Endodermal cell (in vitro differentiated cells): ENCODE results near the gene RHOB. TPM values are rescaled to one million over a fixed set of nuclear protein-coding genes. Genes with fewer than 3 reads are reported as not detected.
A peak's percentile ranks its signal among the peaks of the same experiment; 100 is the strongest.

ENCODE experiments used
- DNase-seq: peaks from one replicate; pipeline ENCODE4 v3.0.0-alpha.2; 2017
- H3K27ac ChIP-seq: 2 replicates; pipeline ENCODE4 v1.5.1; 2013; ENCODE audit warnings: mild to moderate bottlenecking, low read depth, low read length, moderate library complexity
- H3K27me3 ChIP-seq: 2 replicates; pipeline ENCODE4 v1.6.1; 2013; ENCODE audit warnings: mild to moderate bottlenecking, low read length, moderate library complexity; ENCODE audit not compliant: insufficient read depth, control insufficient read depth, poor library complexity, severe bottlenecking
- H3K36me3 ChIP-seq: 2 replicates; pipeline ENCODE4 v1.7.0; 2013; ENCODE audit warnings: mild to moderate bottlenecking, low read length, moderate library complexity; ENCODE audit not compliant: control insufficient read depth, insufficient read depth
- H3K4me1 ChIP-seq: one replicate; pipeline ENCODE4 v1.7.0; 2013; ENCODE audit warnings: low read length; ENCODE audit not compliant: control insufficient read depth, insufficient read depth
- H3K4me3 ChIP-seq: 2 replicates; pipeline ENCODE4 v1.5.1; 2013; ENCODE audit warnings: mild to moderate bottlenecking, low read length, moderate library complexity
- H3K9ac ChIP-seq: 2 replicates; pipeline ENCODE4 v1.6.1; 2013; ENCODE audit warnings: mild to moderate bottlenecking, low read length, moderate library complexity; ENCODE audit not compliant: poor library complexity, severe bottlenecking; ENCODE audit errors: extremely low read depth
- H3K9me3 ChIP-seq: 2 replicates; pipeline ENCODE4 v1.6.1; 2013; ENCODE audit warnings: mild to moderate bottlenecking, low read length, moderate library complexity; ENCODE audit not compliant: control insufficient read depth
- H3K27ac Mint-ChIP-seq: 2 replicates; pipeline ENCODE4 v1.8.0; 2020; ENCODE audit warnings: mixed read lengths
- H3K27me3 Mint-ChIP-seq: 2 replicates; pipeline ENCODE4 v1.8.0; 2021; ENCODE audit warnings: mild to moderate bottlenecking, mixed read lengths; ENCODE audit not compliant: insufficient read depth
- H3K36me3 Mint-ChIP-seq: 2 replicates; pipeline ENCODE4 v1.8.0; 2020; ENCODE audit warnings: low read depth, mixed read lengths
- H3K4me1 Mint-ChIP-seq: 2 replicates; pipeline ENCODE4 v1.8.0; 2020; ENCODE audit warnings: mixed read lengths
- H3K4me3 Mint-ChIP-seq: 2 replicates; pipeline ENCODE4 v1.8.0; 2020; ENCODE audit warnings: mild to moderate bottlenecking, moderate library complexity, mixed read lengths
- H3K9me3 Mint-ChIP-seq: 2 replicates; pipeline ENCODE4 v1.8.0; 2020; ENCODE audit warnings: mild to moderate bottlenecking, mixed read lengths
- CTCF ChIP-seq: fragments of 200-600 bp; sonication (generic); conservative IDR thresholded peaks from 2 replicates; pipeline ENCODE4 v1.5.0; 2021; ENCODE audit warnings: antibody characterized with exemption, mild to moderate bottlenecking
- WGBS, 2 experiments: methylation state at CpG; one replicate each; pipeline versions ENCODE4 v1.1.5 to v1.1.7; 2013; ENCODE audit warnings: missing lambda C conversion rate in 2 of 2, mixed read lengths in 1 of 2; ENCODE audit not compliant: insufficient coverage in 1 of 2, insufficient read length in 1 of 2; 5-methylcytosine and 5-hydroxymethylcytosine counted together
- total RNA-seq, 2 donors: library from RNA; stranded (reverse); fragmentation: NEBNext Ultra II Directional in 1 of 2; extraction: Animal tissue kit (Norgen Biotek cat#: 25700) in 1 of 2; gene quantifications; 2 replicates in 1 of 2; 3 replicates in 1 of 2; pipeline ENCODE4 v1.2.1, GENCODE V29; 2021

The RHOB gene
- total RNA-seq, 2 donors from 2014 or later: 25.6 to 47.0 TPM

GRCh38 chr2:20431301-20431698, 15.6 kb upstream of the RHOB start:
- H3K4me3 Mint-ChIP-seq: no peak overlapping the region
- H3K36me3 Mint-ChIP-seq: no peaks in the 10 kb centered on the region
- Histone ChIP-seq H3K27ac (no peak overlapping the region), H3K4me1 (no peaks in the 10 kb centered on the region), H3K9me3 (no peaks in the 10 kb centered on the region), H3K9ac (no peak overlapping the region), H3K4me3 (no peak overlapping the region), H3K36me3 (no peaks in the 10 kb centered on the region), H3K27me3 (no peaks in the 10 kb centered on the region)
- no peak for DNase-seq
- H3K4me1 Mint-ChIP-seq: peaks cover 9% of the 10 kb centered on the region
- WGBS, 2 experiments: 100% methylated on average over 2 to 3 of the region's 3 CpGs
- no peak for TF ChIP-seq CTCF
- H3K27me3 Mint-ChIP-seq: peaks cover 2% of the 10 kb centered on the region
- H3K9me3 Mint-ChIP-seq: no peaks in the 10 kb centered on the region
- H3K27ac Mint-ChIP-seq: no peak overlapping the region

GRCh38 chr2:20431772-20432171, 15.1 kb upstream of the RHOB start:
- Histone ChIP-seq H3K27me3 (no peaks in the 10 kb centered on the region), H3K9ac (no peak overlapping the region), H3K4me3 (no peak overlapping the region), H3K4me1 (no peaks in the 10 kb centered on the region), H3K36me3 (no peaks in the 10 kb centered on the region), H3K27ac (no peak overlapping the region), H3K9me3 (no peaks in the 10 kb centered on the region)
- no peaks in the 10 kb centered on the region for H3K9me3 Mint-ChIP-seq
- no peak overlapping the region for H3K27ac Mint-ChIP-seq
- H3K4me3 Mint-ChIP-seq: no peak overlapping the region
- peaks cover 6% of the 10 kb centered on the region for H3K27me3 Mint-ChIP-seq
- no peak for TF ChIP-seq CTCF
- peak; percentile 32 for DNase-seq
- peaks cover 9% of the 10 kb centered on the region for H3K4me1 Mint-ChIP-seq
- H3K36me3 Mint-ChIP-seq: no peaks in the 10 kb centered on the region
- WGBS, 2 experiments: 81 to 94% methylated on average over 2 to 5 of the region's 5 CpGs

GRCh38 chr2:20432714-20433113, 14.2 kb upstream of the RHOB start:
- no peaks in the 10 kb centered on the region for H3K9me3 ChIP-seq
- no peaks in the 10 kb centered on the region for H3K27me3 ChIP-seq
- no peak for TF ChIP-seq CTCF
- H3K9ac ChIP-seq: no peak overlapping the region
- no peak overlapping the region for H3K4me3 ChIP-seq
- H3K27ac ChIP-seq: no peak overlapping the region
- Mint-ChIP-seq H3K36me3 (no peaks in the 10 kb centered on the region), H3K27me3 (peaks cover 7% of the 10 kb centered on the region), H3K27ac (no peak overlapping the region), H3K4me1 (peaks cover 9% of the 10 kb centered on the region), H3K4me3 (no peak overlapping the region), H3K9me3 (no peaks in the 10 kb centered on the region)
- WGBS, 2 experiments: 86 to 93% methylated on average over 2 to 5 of the region's 5 CpGs
- peak; percentile 29 for DNase-seq
- H3K36me3 ChIP-seq: no peaks in the 10 kb centered on the region
- H3K4me1 ChIP-seq: no peaks in the 10 kb centered on the region
